Uterus (tissue), 2 donors: Measurements from ENCODE around the gene KDM4C.

Source experiments
- POLR2A ChIP-seq, 2 donors: fragments of 450-650 bp; IDR thresholded peaks; one replicate each; pipeline ENCODE4 v1.6.1; 2016; ENCODE audit warnings: antibody characterized with exemption in 2 of 2, mild to moderate bottlenecking in 1 of 2, moderate library complexity in 1 of 2
- TF ChIP-seq, protein P1 (sequence below), 4 experiments: fragments of 200-600 bp in 2 of 4; fragments of 450-650 bp in 2 of 4; sonication (generic) in 2 of 4; IDR thresholded peaks; one replicate each; pipeline ENCODE4 v1.5.1; 2016 to 2019; ENCODE audit warnings: antibody characterized with exemption in 4 of 4, mild to moderate bottlenecking in 2 of 4, moderate library complexity in 1 of 4

DNA sequence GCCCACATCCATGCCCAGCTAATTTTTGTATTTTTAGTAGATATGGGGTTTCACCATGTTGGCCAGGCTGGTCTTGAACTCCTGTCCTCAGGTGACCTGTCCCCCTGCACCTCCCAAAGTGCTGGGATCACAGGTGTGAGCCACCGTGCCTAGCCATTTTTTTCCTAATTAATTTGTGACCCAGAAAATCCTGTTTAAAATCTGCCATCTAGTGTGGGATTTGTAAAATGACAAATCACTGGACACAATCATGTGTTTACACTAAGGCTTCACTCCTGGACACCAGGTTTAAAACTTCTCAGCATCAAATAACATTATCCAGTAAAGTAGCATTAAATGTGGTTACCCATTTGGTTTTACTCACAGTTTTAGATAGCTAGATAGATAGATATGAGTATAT lies 18.6 kb upstream of the KDM4C start:
- TF ChIP-seq, protein P1, sequence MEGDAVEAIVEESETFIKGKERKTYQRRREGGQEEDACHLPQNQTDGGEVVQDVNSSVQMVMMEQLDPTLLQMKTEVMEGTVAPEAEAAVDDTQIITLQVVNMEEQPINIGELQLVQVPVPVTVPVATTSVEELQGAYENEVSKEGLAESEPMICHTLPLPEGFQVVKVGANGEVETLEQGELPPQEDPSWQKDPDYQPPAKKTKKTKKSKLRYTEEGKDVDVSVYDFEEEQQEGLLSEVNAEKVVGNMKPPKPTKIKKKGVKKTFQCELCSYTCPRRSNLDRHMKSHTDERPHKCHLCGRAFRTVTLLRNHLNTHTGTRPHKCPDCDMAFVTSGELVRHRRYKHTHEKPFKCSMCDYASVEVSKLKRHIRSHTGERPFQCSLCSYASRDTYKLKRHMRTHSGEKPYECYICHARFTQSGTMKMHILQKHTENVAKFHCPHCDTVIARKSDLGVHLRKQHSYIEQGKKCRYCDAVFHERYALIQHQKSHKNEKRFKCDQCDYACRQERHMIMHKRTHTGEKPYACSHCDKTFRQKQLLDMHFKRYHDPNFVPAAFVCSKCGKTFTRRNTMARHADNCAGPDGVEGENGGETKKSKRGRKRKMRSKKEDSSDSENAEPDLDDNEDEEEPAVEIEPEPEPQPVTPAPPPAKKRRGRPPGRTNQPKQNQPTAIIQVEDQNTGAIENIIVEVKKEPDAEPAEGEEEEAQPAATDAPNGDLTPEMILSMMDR (IDR thresholded peaks at IDR 0.05) = peak in 1 of 4 experiments; percentile 3
- TF ChIP-seq POLR2A (IDR thresholded peaks at IDR 0.05) = no peak
